Measurements from ENCODE around the gene BRAP. TPM values are rescaled to one million over a fixed set of nuclear protein-coding genes. Genes with fewer than 3 reads are reported as not detected.
"Not testable (repeated sequence)": the region's sequence is repeated elsewhere in the genome, so short reads cannot be mapped to it uniquely, and the experiment has no call there.

Gene BRAP
- total RNA-seq, 4 donors from 2014 or later: 21.7 to 26.5 (median 23.1) TPM

- peaks cover 0 to 46% (median 16%) of the 10 kb centered on the region in 3 donors for H3K4me1 ChIP-seq
- peak; percentile 75 for ATAC-seq
- peak within 1 kb of the TSS; percentile 81 to 99 (median 96) for H3K27ac ChIP-seq
- no CpG with 5 or more reads among the region's 119 CpGs for WGBS, 2 donors (ENCODE audit: low coverage in 1 of 2)
- no peak for TF ChIP-seq POLR2AphosphoS5 (IDR thresholded peaks at IDR 0.05)
- TF ChIP-seq POLR2A (IDR thresholded peaks at IDR 0.05): peak in 1 of 2 donors; percentile 4
- no peaks in the 10 kb centered on the region for H3K9me3 ChIP-seq
- H3K27me3 ChIP-seq: no peaks in the 10 kb centered on the region
- H3K36me3 ChIP-seq: no peaks in the 10 kb centered on the region
- H3K4me3 ChIP-seq: peak within 1 kb of the TSS; percentile 95
These were observed 86.9 kb downstream of the BRAP start, which contains the start of gene ATXN2 for GRCh38 chr12:111598637-111599452. Gene ATXN2, minus strand, starts transcription at chr12:111599315. Its CDS starts 281 bp downstream, at chr12:111599034.

GRCh38 chr12:111597831-111598636 is 87.7 kb downstream of the BRAP start:
- Histone ChIP-seq H3K36me3 (no peaks in the 10 kb centered on the region), H3K27ac (peak overlapping the region; percentile 81 to 99 (median 96)), H3K9me3 (no peaks in the 10 kb centered on the region), H3K27me3 (no peaks in the 10 kb centered on the region), H3K4me3 (peak overlapping the region; percentile 95), H3K4me1 (peaks cover 0 to 55% (median 18%) of the 10 kb centered on the region in 3 donors)
- no peak for TF ChIP-seq POLR2A (IDR thresholded peaks at IDR 0.05)
- no peak for TF ChIP-seq CTCF (IDR thresholded peaks at IDR 0.05)
- no peak for TF ChIP-seq POLR2AphosphoS5 (IDR thresholded peaks at IDR 0.05)
- TF ChIP-seq EP300 (IDR thresholded peaks at IDR 0.05): no peak
- ATAC-seq: no peak
- WGBS, 2 donors (ENCODE audit: low coverage in 1 of 2): 0% methylated on average over 11 of the region's 67 CpGs; no CpG with 5 or more reads in 1 of the 2 donors

- peak; percentile 8 for TF ChIP-seq POLR2AphosphoS5 (IDR thresholded peaks at IDR 0.05)
- TF ChIP-seq POLR2A (IDR thresholded peaks at IDR 0.05): peak in 1 of 2 donors; percentile 4
- TF ChIP-seq EP300 (IDR thresholded peaks at IDR 0.05): no peak
- WGBS, 2 donors (ENCODE audit: low coverage in 1 of 2): 2 to 4% methylated on average over 12 to 21 of the region's 33 CpGs
- no peak for ATAC-seq
- Histone ChIP-seq H3K27me3 (no peaks in the 10 kb centered on the region), H3K4me3 (peak overlapping the region; percentile 95), H3K9me3 (no peaks in the 10 kb centered on the region), H3K36me3 (no peaks in the 10 kb centered on the region), H3K4me1 (peaks cover 0 to 63% (median 18%) of the 10 kb centered on the region in 3 donors), H3K27ac (peak overlapping the region; percentile 81 to 99 (median 96))
These were observed 88.5 kb downstream of the BRAP start for GRCh38 chr12:111596985-111597830.

GRCh38 chr12:111595341-111595835 is 90.4 kb downstream of the BRAP start:
- not testable (repeated sequence) for H3K9me3 ChIP-seq, H3K36me3 ChIP-seq, ATAC-seq, H3K27me3 ChIP-seq
- H3K4me3 ChIP-seq: peak overlapping the region in 1 of 2 donors; percentile 1
- H3K27ac ChIP-seq: peak overlapping the region in 3 of 4 donors; percentile 35 to 97 (median 96)
- WGBS, 2 donors (ENCODE audit: low coverage in 1 of 2): 40 to 70% methylated on average over 6 to 13 of the region's 15 CpGs
- peaks cover 0 to 77% (median 21%) of the 10 kb centered on the region in 3 donors for H3K4me1 ChIP-seq

Other genes starting within 250 kb of the BRAP start
- gene ATXN2, start 86.6 kb downstream of the BRAP start, total RNA-seq: 10 to 100 TPM; 40.9 to 93.4 (median 50.1) TPM
- 10 to 100 TPM in 3 of 4 donors, 1 to 10 TPM in 1; 7.5 to 26.5 (median 19.0) TPM for gene ACAD10, start 97 bp upstream of the BRAP start, total RNA-seq
- 100 to 1,000 TPM; 197 to 245 (median 209) TPM for gene ALDH2, start 81.0 kb upstream of the BRAP start, total RNA-seq
- 10 to 100 TPM; 40.7 to 70.4 (median 50.4) TPM for gene MAPKAPK5, start 156.3 kb upstream of the BRAP start, total RNA-seq